H9 (cell line): ENCODE measurements around the gene HS3ST3B1. TPM values are rescaled to one million over a fixed set of nuclear protein-coding genes. Genes with fewer than 3 reads are reported as not detected.

Source experiments
- DNase-seq: peaks from one replicate; pipeline ENCODE4 v3.0.0-alpha.2; 2017
- H2AFZ ChIP-seq: one replicate; pipeline ENCODE4 v1.6.1; 2013; ENCODE audit warnings: mild to moderate bottlenecking, low read length, control low read depth, moderate library complexity
- H2AK5ac ChIP-seq: 2 replicates; pipeline ENCODE4 v1.6.1; 2013; ENCODE audit warnings: low read length, control low read depth, mixed read lengths; ENCODE audit not compliant: insufficient read length
- H2BK120ac ChIP-seq: one replicate; pipeline ENCODE4 v1.6.1; 2013; ENCODE audit warnings: low read depth, mild to moderate bottlenecking, low read length, control low read depth, inconsistent platforms; ENCODE audit not compliant: poor library complexity, severe bottlenecking
- H2BK12ac ChIP-seq: 2 replicates; pipeline ENCODE4 v1.6.1; 2013; ENCODE audit warnings: low read length, control low read depth, mixed read lengths, low read depth; ENCODE audit not compliant: insufficient read length
- H2BK15ac ChIP-seq: 2 replicates; pipeline ENCODE4 v1.6.1; 2013; ENCODE audit warnings: low read depth, low read length, control low read depth
- H2BK20ac ChIP-seq: one replicate; pipeline ENCODE4 v1.6.1; 2013; ENCODE audit warnings: low read depth, mild to moderate bottlenecking, low read length, control low read depth, inconsistent platforms; ENCODE audit not compliant: poor library complexity, severe bottlenecking
- H2BK5ac ChIP-seq: 2 replicates; pipeline ENCODE4 v1.6.1; 2013; ENCODE audit warnings: low read length, control low read depth, mixed read lengths; ENCODE audit not compliant: insufficient read length
- H3K14ac ChIP-seq: 2 replicates; pipeline ENCODE4 v1.6.1; 2013; ENCODE audit warnings: low read length, control low read depth; ENCODE audit not compliant: insufficient read depth
- H3K18ac ChIP-seq: 2 replicates; pipeline ENCODE4 v1.6.1; 2013; ENCODE audit warnings: low read depth, mild to moderate bottlenecking, mixed read lengths, low read length, control low read depth; ENCODE audit not compliant: insufficient read length
- H3K23ac ChIP-seq: 2 replicates; pipeline ENCODE4 v1.6.1; 2013; ENCODE audit warnings: low read length, control low read depth, mixed read lengths, low read depth; ENCODE audit not compliant: insufficient read length
- H3K23me2 ChIP-seq: 2 replicates; pipeline ENCODE4 v1.6.1; 2013; ENCODE audit warnings: low read depth, mild to moderate bottlenecking, mixed read lengths, low read length, control low read depth; ENCODE audit not compliant: insufficient read length, poor library complexity, severe bottlenecking
- H3K27ac ChIP-seq: 2 replicates; pipeline ENCODE4 v1.5.1; 2013; ENCODE audit warnings: low read length, control low read depth, mixed read lengths, low read depth; ENCODE audit not compliant: insufficient read length
- H3K27me3 ChIP-seq: 2 replicates; pipeline ENCODE4 v1.6.1; 2013; ENCODE audit warnings: low read length, control low read depth, inconsistent platforms; ENCODE audit not compliant: insufficient read depth
- H3K4ac ChIP-seq: 2 replicates; pipeline ENCODE4 v1.6.1; 2013; ENCODE audit warnings: low read depth, mild to moderate bottlenecking, control low read depth, inconsistent platforms, low read length, moderate library complexity
- H3K4me1 ChIP-seq: 2 replicates; pipeline ENCODE4 v1.6.1; 2013; ENCODE audit warnings: low read length, control low read depth, inconsistent platforms; ENCODE audit not compliant: insufficient read depth
- H3K4me2 ChIP-seq: 2 replicates; pipeline ENCODE4 v1.6.1; 2013; ENCODE audit warnings: low read length, control low read depth, mixed read lengths; ENCODE audit not compliant: insufficient read length, insufficient read depth
- H3K56ac ChIP-seq: 2 replicates; pipeline ENCODE4 v1.6.1; 2013; ENCODE audit warnings: low read depth, mild to moderate bottlenecking, mixed read lengths, low read length, control low read depth; ENCODE audit not compliant: insufficient read length
- H3K79me1 ChIP-seq: 2 replicates; pipeline ENCODE4 v1.6.1; 2013; ENCODE audit warnings: low read depth, mild to moderate bottlenecking, moderate library complexity, low read length, control low read depth, inconsistent platforms; ENCODE audit not compliant: insufficient read depth, poor library complexity, severe bottlenecking
- H3K79me2 ChIP-seq: 2 replicates; pipeline ENCODE4 v1.6.1; 2013; ENCODE audit warnings: low read length, control low read depth, inconsistent platforms; ENCODE audit not compliant: insufficient read depth
- H3K9ac ChIP-seq: 2 replicates; pipeline ENCODE4 v1.6.1; 2013; ENCODE audit warnings: low read length, control low read depth, mixed read lengths; ENCODE audit not compliant: insufficient read length; ENCODE audit errors: extremely low read depth
- H3K9me3 ChIP-seq: one replicate; pipeline ENCODE4 v1.6.1; 2013; ENCODE audit warnings: low read depth, low read length, inconsistent platforms; ENCODE audit not compliant: control insufficient read depth
- H3T11ph ChIP-seq: one replicate; pipeline ENCODE4 v1.6.1; 2013; ENCODE audit warnings: mild to moderate bottlenecking, low read length, control low read depth, inconsistent platforms
- H4K20me1 ChIP-seq: one replicate; pipeline ENCODE4 v1.6.1; 2013; ENCODE audit not compliant: control insufficient read depth, insufficient read length, insufficient read depth
- H4K5ac ChIP-seq: 2 replicates; pipeline ENCODE4 v1.6.1; 2013; ENCODE audit warnings: low read depth, mild to moderate bottlenecking, mixed read lengths, low read length, control low read depth; ENCODE audit not compliant: insufficient read length
- H4K8ac ChIP-seq: replicated peaks from 2 replicates; pipeline ENCODE4 v1.6.1; 2013; ENCODE audit warnings: low read length, control low read depth, mixed read lengths, low read depth; ENCODE audit not compliant: insufficient read length
- H4K91ac ChIP-seq: 2 replicates; pipeline ENCODE4 v1.6.1; 2013; ENCODE audit warnings: low read depth, mild to moderate bottlenecking, moderate library complexity, mixed read lengths, low read length, control low read depth; ENCODE audit not compliant: insufficient read length
- H3K27ac Mint-ChIP-seq, 3 experiments: 2 replicates in 2 of 3; 3 replicates in 1 of 3; pipeline ENCODE4 v1.8.0; 2020 to 2021; ENCODE audit warnings: mixed read lengths in 3 of 3, mild to moderate bottlenecking in 1 of 3, moderate library complexity in 1 of 3
- H3K27me3 Mint-ChIP-seq: 2 replicates; pipeline ENCODE4 v1.8.0; 2021; ENCODE audit warnings: low read depth, mild to moderate bottlenecking, moderate library complexity, mixed read lengths
- H3K36me3 Mint-ChIP-seq, 3 experiments: 2 replicates in 2 of 3; 3 replicates in 1 of 3; pipeline ENCODE4 v1.8.0; 2020 to 2021; ENCODE audit warnings: low read depth in 3 of 3, mixed read lengths in 3 of 3; ENCODE audit not compliant: insufficient read depth in 1 of 3
- H3K4me1 Mint-ChIP-seq, 2 experiments: 2 replicates each; pipeline ENCODE4 v1.8.0; 2020; ENCODE audit warnings: mixed read lengths in 2 of 2
- H3K4me3 Mint-ChIP-seq, 2 experiments: 2 replicates in 1 of 2; 3 replicates in 1 of 2; pipeline ENCODE4 v1.8.0; 2020 to 2021; ENCODE audit warnings: mild to moderate bottlenecking in 2 of 2, mixed read lengths in 2 of 2, moderate library complexity in 1 of 2
- H3K9me3 Mint-ChIP-seq, 2 experiments: 2 replicates in 1 of 2; 3 replicates in 1 of 2; pipeline ENCODE4 v1.8.0; 2020; ENCODE audit warnings: mild to moderate bottlenecking in 2 of 2, mixed read lengths in 2 of 2, moderate library complexity in 1 of 2
- WGBS: extraction: QIAGEN DNeasy Blood & Tissue Kit; methylation state at CpG from one replicate; pipeline ENCODE4 v1.1.7; 2013; ENCODE audit warnings: missing lambda C conversion rate, low lambda C conversion rate, mixed read lengths; ENCODE audit not compliant: insufficient read length; ENCODE audit errors: extremely low coverage; 5-methylcytosine and 5-hydroxymethylcytosine counted together
- total RNA-seq: library from RNA; stranded (reverse); gene quantifications from 2 replicates; pipeline ENCODE4 v1.2.1, GENCODE V29; 2021
- TF ChIP-seq, protein P1 (sequence below): fragments of 200-600 bp; sonication (generic); conservative IDR thresholded peaks from 3 replicates; pipeline ENCODE4 v1.8.0; 2021; ENCODE audit warnings: antibody characterized with exemption, mild to moderate bottlenecking

Gene HS3ST3B1
- total RNA-seq, 1 experiment from 2014 or later = 2.8 TPM

GRCh38 chr17:14376666-14377065, 75.8 kb downstream of the HS3ST3B1 start:
- Histone ChIP-seq H3K18ac (no peak overlapping the region), H3K9ac (no peak overlapping the region), H3K4me1 (no peaks in the 10 kb centered on the region), H3K79me2 (no peaks in the 10 kb centered on the region), H2AFZ (no peak overlapping the region), H2AK5ac (no peak overlapping the region), H2BK20ac (no peak overlapping the region), H3K4ac (no peak overlapping the region), H3K27me3 (no peaks in the 10 kb centered on the region), H3K56ac (no peak overlapping the region), H3K14ac (no peak overlapping the region), H3K23ac (no peak overlapping the region), H3K27ac (no peak overlapping the region), H4K91ac (no peak overlapping the region), H4K5ac (no peak overlapping the region), H3T11ph (no peak overlapping the region), H3K4me2 (no peak overlapping the region), H3K9me3 (no peaks in the 10 kb centered on the region), H2BK120ac (no peak overlapping the region), H2BK12ac (no peak overlapping the region), H3K23me2 (no peaks in the 10 kb centered on the region), H4K20me1 (no peaks in the 10 kb centered on the region), H4K8ac (no peak overlapping the region), H2BK5ac (no peak overlapping the region), H3K79me1 (no peaks in the 10 kb centered on the region), H2BK15ac (no peak overlapping the region)
- Mint-ChIP-seq H3K9me3 (no peaks in the 10 kb centered on the region; a peak in 1 of 5 replicates), H3K27ac (no peak overlapping the region), H3K4me3 (no peak overlapping the region), H3K27me3 (no peaks in the 10 kb centered on the region), H3K4me1 (peaks cover 6 to 8% of the 10 kb centered on the region in 2 experiments), H3K36me3 (no peaks in the 10 kb centered on the region)
- WGBS = no CpG with 5 or more reads among the region's 3 CpGs
- TF ChIP-seq, protein P1, sequence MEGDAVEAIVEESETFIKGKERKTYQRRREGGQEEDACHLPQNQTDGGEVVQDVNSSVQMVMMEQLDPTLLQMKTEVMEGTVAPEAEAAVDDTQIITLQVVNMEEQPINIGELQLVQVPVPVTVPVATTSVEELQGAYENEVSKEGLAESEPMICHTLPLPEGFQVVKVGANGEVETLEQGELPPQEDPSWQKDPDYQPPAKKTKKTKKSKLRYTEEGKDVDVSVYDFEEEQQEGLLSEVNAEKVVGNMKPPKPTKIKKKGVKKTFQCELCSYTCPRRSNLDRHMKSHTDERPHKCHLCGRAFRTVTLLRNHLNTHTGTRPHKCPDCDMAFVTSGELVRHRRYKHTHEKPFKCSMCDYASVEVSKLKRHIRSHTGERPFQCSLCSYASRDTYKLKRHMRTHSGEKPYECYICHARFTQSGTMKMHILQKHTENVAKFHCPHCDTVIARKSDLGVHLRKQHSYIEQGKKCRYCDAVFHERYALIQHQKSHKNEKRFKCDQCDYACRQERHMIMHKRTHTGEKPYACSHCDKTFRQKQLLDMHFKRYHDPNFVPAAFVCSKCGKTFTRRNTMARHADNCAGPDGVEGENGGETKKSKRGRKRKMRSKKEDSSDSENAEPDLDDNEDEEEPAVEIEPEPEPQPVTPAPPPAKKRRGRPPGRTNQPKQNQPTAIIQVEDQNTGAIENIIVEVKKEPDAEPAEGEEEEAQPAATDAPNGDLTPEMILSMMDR = no peak
- no peak for DNase-seq
